ENCODE results near the gene AMPD2. TPM values are rescaled to one million over a fixed set of nuclear protein-coding genes. Genes with fewer than 3 reads are reported as not detected.

AMPD2 gene
- polyA plus RNA-seq, 1 donor (not counting 4 experiments of a cell fraction or from before 2014, with no cell fraction given): 17.6 TPM

DNA sequence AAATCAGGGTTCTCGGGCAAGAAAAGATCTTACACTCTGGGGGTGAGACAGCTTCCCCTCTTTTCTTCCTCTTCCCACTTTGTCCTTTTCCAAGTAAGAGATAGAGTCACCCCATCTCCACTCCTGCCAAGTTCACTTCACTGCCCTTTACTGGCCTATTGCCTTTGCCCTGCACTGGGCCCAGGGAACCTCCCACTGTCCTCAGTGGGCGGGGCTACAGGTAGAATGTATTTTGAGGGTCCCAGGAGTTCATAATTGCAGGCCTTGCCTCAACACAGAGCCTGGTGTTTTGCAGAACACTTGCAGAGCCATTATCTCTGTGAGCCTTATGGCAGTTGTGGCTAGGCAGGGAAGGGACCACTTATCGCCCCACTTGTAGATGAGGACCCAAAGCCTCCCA lies 3.3 kb downstream of the AMPD2 start:
- no peak overlapping the region for H3K4me2 ChIP-seq (ENCODE audit: control insufficient read depth, extremely low read depth, insufficient read depth, low read depth, low read length)
- dilution Hi-C loops (cut with MboI; ENCODE audit: extremely low pct_ligation_motif_present, low sequenced_read_pairs): no loop called here
- H3K9me3 ChIP-seq (ENCODE audit: control insufficient read depth, low read depth, low read length): no peaks in the 10 kb centered on the region
- no peak overlapping the region for H3K9ac ChIP-seq (ENCODE audit: control insufficient read depth, extremely low read depth, insufficient read depth, low read length)
- no peak overlapping the region for H3K27ac ChIP-seq (ENCODE audit: control insufficient read depth, insufficient read depth, low read length)
- no peaks in the 10 kb centered on the region for H4K20me1 ChIP-seq (ENCODE audit: control insufficient read depth, extremely low read depth, insufficient read depth, low read length)
- peaks cover 50% of the 10 kb centered on the region for H3K79me2 ChIP-seq (ENCODE audit: control insufficient read depth, insufficient read depth, low read length)
- H3K27me3 ChIP-seq (ENCODE audit: control insufficient read depth, extremely low read depth, insufficient read depth, low read length): no peaks in the 10 kb centered on the region
- no peaks in the 10 kb centered on the region for H3K9me1 ChIP-seq (ENCODE audit: control insufficient read depth, extremely low read depth, insufficient read depth, low read length)
- FAIRE-seq: no peak
- no peak overlapping the region for H2AFZ ChIP-seq (ENCODE audit: control insufficient read depth, low read length)
- no peak for TF ChIP-seq CTCF (optimal IDR thresholded peaks at IDR 0.05 in 1 of 3, IDR thresholded peaks at IDR 0.05 in 1 of 3, conservative IDR thresholded peaks at IDR 0.05 in 1 of 3; ENCODE audit: extremely low read depth in 1 of 3, insufficient read depth in 2 of 3, low read length in 3 of 3)
- TF ChIP-seq EZH2 (IDR thresholded peaks at IDR 0.05; ENCODE audit: low read length): no peak
- H3K36me3 ChIP-seq (ENCODE audit: control insufficient read depth in 2 of 2, extremely low read depth in 1 of 2, insufficient read depth in 2 of 2, low read length in 2 of 2): peaks cover 4 to 5% of the 10 kb centered on the region in 2 experiments
- H3K4me3 ChIP-seq (ENCODE audit: control insufficient read depth in 2 of 3, extremely low read depth in 1 of 3, insufficient read depth in 2 of 3, low read depth in 1 of 3, low read length in 3 of 3): no peak overlapping the region
- peaks cover 20% of the 10 kb centered on the region for H3K4me1 ChIP-seq (ENCODE audit: control insufficient read depth, extremely low read depth, insufficient read depth, low read length)
- no peak for DNase-seq (ENCODE audit: low read depth, low spot score)

DNA sequence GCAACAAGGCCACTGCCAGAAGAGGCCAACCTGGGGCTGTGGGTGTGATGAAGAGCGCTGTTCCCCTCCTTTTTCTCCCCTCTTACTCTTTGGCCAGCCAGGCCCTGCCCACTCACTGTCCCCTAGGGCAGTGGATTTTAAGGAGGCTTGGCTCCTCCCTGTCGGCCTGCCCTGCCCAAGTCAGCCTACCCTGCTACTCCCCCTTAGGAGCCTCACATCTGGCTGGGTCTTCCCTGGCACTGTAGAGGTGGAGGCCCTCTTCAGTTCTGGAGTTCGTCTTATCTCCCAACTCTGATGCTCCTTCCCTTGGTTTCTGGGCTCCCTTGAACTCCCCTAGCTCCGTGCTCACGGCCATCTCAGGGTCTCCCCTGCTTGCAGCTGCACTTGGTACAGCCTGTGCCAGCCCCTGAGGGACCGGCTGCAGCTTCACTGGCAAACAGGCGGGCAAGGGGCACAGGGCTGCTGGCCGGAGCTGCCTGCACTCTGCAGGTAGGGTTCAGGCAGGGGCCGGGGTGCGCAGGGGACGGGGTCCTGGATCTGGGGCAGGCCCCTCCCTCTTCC lies 4.0 kb downstream of the AMPD2 start:
- dilution Hi-C loops (cut with MboI; ENCODE audit: extremely low pct_ligation_motif_present, low sequenced_read_pairs): no loop called here
- H2AFZ ChIP-seq (ENCODE audit: control insufficient read depth, low read length): no peak overlapping the region
- no peaks in the 10 kb centered on the region for H4K20me1 ChIP-seq (ENCODE audit: control insufficient read depth, extremely low read depth, insufficient read depth, low read length)
- H3K9ac ChIP-seq (ENCODE audit: control insufficient read depth, extremely low read depth, insufficient read depth, low read length): no peak overlapping the region
- DNase-seq (ENCODE audit: low read depth, low spot score) (no peak), FAIRE-seq (no peak)
- H3K79me2 ChIP-seq (ENCODE audit: control insufficient read depth, insufficient read depth, low read length): peaks cover 50% of the 10 kb centered on the region
- no peak overlapping the region for H3K4me2 ChIP-seq (ENCODE audit: control insufficient read depth, extremely low read depth, insufficient read depth, low read depth, low read length)
- peaks cover 7 to 9% of the 10 kb centered on the region in 2 experiments for H3K36me3 ChIP-seq (ENCODE audit: control insufficient read depth in 2 of 2, extremely low read depth in 1 of 2, insufficient read depth in 2 of 2, low read length in 2 of 2)
- H3K27ac ChIP-seq (ENCODE audit: control insufficient read depth, insufficient read depth, low read length): no peak overlapping the region
- H3K9me1 ChIP-seq (ENCODE audit: control insufficient read depth, extremely low read depth, insufficient read depth, low read length): no peaks in the 10 kb centered on the region
- H3K4me1 ChIP-seq (ENCODE audit: control insufficient read depth, extremely low read depth, insufficient read depth, low read length): peaks cover 20% of the 10 kb centered on the region
- H3K4me3 ChIP-seq (ENCODE audit: control insufficient read depth in 2 of 3, extremely low read depth in 1 of 3, insufficient read depth in 2 of 3, low read depth in 1 of 3, low read length in 3 of 3): no peak overlapping the region
- no peaks in the 10 kb centered on the region for H3K9me3 ChIP-seq (ENCODE audit: control insufficient read depth, low read depth, low read length)
- TF ChIP-seq EZH2 (IDR thresholded peaks at IDR 0.05; ENCODE audit: low read length): no peak
- TF ChIP-seq CTCF (optimal IDR thresholded peaks at IDR 0.05 in 1 of 3, IDR thresholded peaks at IDR 0.05 in 1 of 3, conservative IDR thresholded peaks at IDR 0.05 in 1 of 3; ENCODE audit: extremely low read depth in 1 of 3, insufficient read depth in 2 of 3, low read length in 3 of 3): no peak
- no peaks in the 10 kb centered on the region for H3K27me3 ChIP-seq (ENCODE audit: control insufficient read depth, extremely low read depth, insufficient read depth, low read length)
